Glutamatergic neuron (in vitro differentiated cells): ENCODE measurements around the gene TMEM190. TPM values are rescaled to one million over a fixed set of nuclear protein-coding genes. Genes with fewer than 3 reads are reported as not detected.
A peak's percentile ranks its signal among the peaks of the same experiment; 100 is the strongest.

Source experiments
- DNase-seq: peaks from one replicate; pipeline ENCODE4 v3.0.0; 2022
- H3K27ac Mint-ChIP-seq: one replicate; pipeline ENCODE4 v1.8.0; 2020; ENCODE audit warnings: mild to moderate bottlenecking, mixed read lengths, inconsistent platforms; ENCODE audit not compliant: unreplicated experiment
- H3K27me3 Mint-ChIP-seq: one replicate; pipeline ENCODE4 v1.8.0; 2020; ENCODE audit warnings: mild to moderate bottlenecking, moderate library complexity, mixed read lengths, inconsistent platforms; ENCODE audit not compliant: unreplicated experiment
- H3K36me3 Mint-ChIP-seq: one replicate; pipeline ENCODE4 v1.8.0; 2020; ENCODE audit warnings: mild to moderate bottlenecking, mixed read lengths, inconsistent platforms; ENCODE audit not compliant: unreplicated experiment
- H3K4me1 Mint-ChIP-seq: one replicate; pipeline ENCODE4 v1.8.0; 2020; ENCODE audit warnings: mild to moderate bottlenecking, low read depth, mixed read lengths, inconsistent platforms; ENCODE audit not compliant: unreplicated experiment
- H3K4me3 Mint-ChIP-seq: one replicate; pipeline ENCODE4 v1.8.0; 2020; ENCODE audit warnings: mild to moderate bottlenecking, mixed read lengths, inconsistent platforms; ENCODE audit not compliant: unreplicated experiment
- H3K9me3 Mint-ChIP-seq: one replicate; pipeline ENCODE4 v1.8.0; 2020; ENCODE audit warnings: mild to moderate bottlenecking, moderate library complexity, mixed read lengths, inconsistent platforms; ENCODE audit not compliant: unreplicated experiment
- CTCF ChIP-seq: fragments of 200-600 bp; sonication (generic); IDR thresholded peaks from one replicate; pipeline ENCODE4 v1.5.0; 2021; ENCODE audit not compliant: partially characterized antibody, unreplicated experiment
- total RNA-seq: library from RNA; stranded (reverse); fragmentation: NEBNext Ultra II Directional; extraction: Animal tissue kit (Norgen Biotek cat#: 25700); gene quantifications from one replicate; pipeline ENCODE4 v1.2.1, GENCODE V29; 2021; ENCODE audit not compliant: unreplicated experiment

The TMEM190 gene
- total RNA-seq, 1 donor from 2014 or later: 3.7 TPM

- H3K27ac Mint-ChIP-seq: peak overlapping the region; percentile 15
- no peak for TF ChIP-seq CTCF
- peaks cover 3% of the 10 kb centered on the region for H3K36me3 Mint-ChIP-seq
- peaks cover 13% of the 10 kb centered on the region for H3K9me3 Mint-ChIP-seq
- DNase-seq: no peak
- peak overlapping the region; percentile 87 for H3K4me3 Mint-ChIP-seq
- H3K27me3 Mint-ChIP-seq: peaks cover 24% of the 10 kb centered on the region
- H3K4me1 Mint-ChIP-seq: peaks cover 17% of the 10 kb centered on the region
Measured at GRCh38 chr19:55341595-55342531, 34.8 kb upstream of the TMEM190 start.

GRCh38 chr19:55344444-55344843, 32.2 kb upstream of the TMEM190 start:
- Mint-ChIP-seq H3K27me3 (peaks cover 11% of the 10 kb centered on the region), H3K36me3 (peaks cover 3% of the 10 kb centered on the region), H3K4me3 (no peak overlapping the region), H3K4me1 (peaks cover 29% of the 10 kb centered on the region), H3K27ac (no peak overlapping the region), H3K9me3 (peaks cover 6% of the 10 kb centered on the region)
- no peak for TF ChIP-seq CTCF
- no peak for DNase-seq

GRCh38 chr19:55345101-55345817, 31.4 kb upstream of the TMEM190 start:
- Mint-ChIP-seq H3K4me3 (peak overlapping the region; percentile 63), H3K9me3 (peaks cover 3% of the 10 kb centered on the region), H3K4me1 (peaks cover 29% of the 10 kb centered on the region), H3K27ac (peak overlapping the region; percentile 81), H3K27me3 (peaks cover 8% of the 10 kb centered on the region), H3K36me3 (no peaks in the 10 kb centered on the region)
- TF ChIP-seq CTCF: no peak
- DNase-seq: no peak

GRCh38 chr19:55345818-55346724, 30.6 kb upstream of the TMEM190 start:
- Mint-ChIP-seq H3K4me3 (no peak overlapping the region), H3K27me3 (peaks cover 10% of the 10 kb centered on the region), H3K27ac (peak overlapping the region; percentile 81), H3K9me3 (peaks cover 6% of the 10 kb centered on the region), H3K36me3 (no peaks in the 10 kb centered on the region), H3K4me1 (peaks cover 31% of the 10 kb centered on the region)
- peak; percentile 59 for DNase-seq
- no peak for TF ChIP-seq CTCF
